ENCODE measurements around the gene KAZALD1. TPM values are rescaled to one million over a fixed set of nuclear protein-coding genes. Genes with fewer than 3 reads are reported as not detected.

Gene KAZALD1
- polyA plus RNA-seq, 3 donors = 10.1 to 13.6 (median 10.5) TPM

DNA sequence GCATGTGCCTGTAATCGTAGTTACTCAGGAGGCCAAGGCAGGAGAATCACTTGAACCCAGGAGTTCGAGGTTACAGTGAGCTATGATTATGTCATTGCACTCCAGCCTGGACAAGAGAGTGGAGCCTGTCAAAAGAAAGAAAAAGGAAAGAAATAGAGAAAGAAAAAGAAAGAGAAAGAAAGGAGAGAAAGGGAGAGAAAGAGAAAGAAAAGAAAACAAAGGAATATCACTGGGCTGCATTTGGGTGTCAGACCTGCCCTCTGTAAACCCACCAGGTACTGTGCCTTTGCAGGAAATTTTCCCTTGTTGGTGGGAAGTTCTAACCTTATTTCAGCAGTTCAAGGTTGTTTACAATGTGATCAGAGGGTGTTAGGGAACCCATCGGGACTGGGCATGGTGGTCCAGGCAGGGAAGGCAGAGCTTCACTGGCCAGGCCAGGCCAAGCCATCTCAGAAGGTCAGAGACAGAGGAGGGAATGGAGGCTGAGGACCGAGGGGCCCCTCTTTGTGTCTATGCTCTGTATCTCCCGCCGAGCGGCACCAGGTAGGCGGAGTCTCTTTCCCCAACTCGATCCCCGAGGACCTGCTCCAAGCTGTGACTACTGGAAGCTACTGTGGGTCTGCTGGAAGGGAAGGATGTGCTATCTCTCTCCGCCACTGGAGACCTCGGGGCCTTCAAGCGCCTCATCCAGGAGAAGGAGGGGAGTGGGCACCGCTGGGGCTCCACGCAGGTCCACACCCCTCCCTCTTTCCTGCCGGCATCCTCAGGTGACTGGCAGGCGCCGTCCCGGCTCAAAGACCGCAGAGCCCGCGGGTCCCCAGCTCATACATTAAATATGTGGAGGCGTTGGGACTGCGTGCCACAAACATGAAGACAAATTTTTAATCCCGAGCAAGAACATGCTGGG is 15.2 kb upstream of the KAZALD1 start:
- DNase-seq = no peak

- DNase-seq = no peak
Measured at GRCh38 chr10:101047268-101047667, 14.5 kb upstream of the KAZALD1 start.

- DNase-seq = no peak
Measured at GRCh38 chr10:101047961-101048892, 13.6 kb upstream of the KAZALD1 start.

- DNase-seq = no peak
Measured at GRCh38 chr10:101050208-101051069, 11.3 kb upstream of the KAZALD1 start.

DNA sequence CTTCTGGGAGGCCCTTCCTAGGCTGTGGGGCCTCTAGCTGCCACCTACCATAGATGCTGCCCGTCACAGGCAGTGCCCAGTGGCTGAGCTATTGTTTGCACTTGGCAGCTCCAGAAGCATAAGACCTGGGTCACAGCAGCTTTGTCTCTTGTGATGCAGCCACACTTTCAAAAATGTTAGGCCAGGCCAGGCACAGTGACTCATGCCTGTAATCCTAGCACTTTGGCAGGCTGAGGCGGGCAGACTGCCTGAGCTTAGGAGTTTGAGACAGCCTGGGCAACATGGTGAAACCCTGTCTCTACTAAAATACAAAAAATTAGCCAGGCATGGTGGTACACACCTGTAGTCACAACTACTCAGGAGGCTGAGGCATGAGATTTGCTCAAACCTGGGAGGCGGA is 9.5 kb upstream of the KAZALD1 start:
- no peak for DNase-seq

DNA sequence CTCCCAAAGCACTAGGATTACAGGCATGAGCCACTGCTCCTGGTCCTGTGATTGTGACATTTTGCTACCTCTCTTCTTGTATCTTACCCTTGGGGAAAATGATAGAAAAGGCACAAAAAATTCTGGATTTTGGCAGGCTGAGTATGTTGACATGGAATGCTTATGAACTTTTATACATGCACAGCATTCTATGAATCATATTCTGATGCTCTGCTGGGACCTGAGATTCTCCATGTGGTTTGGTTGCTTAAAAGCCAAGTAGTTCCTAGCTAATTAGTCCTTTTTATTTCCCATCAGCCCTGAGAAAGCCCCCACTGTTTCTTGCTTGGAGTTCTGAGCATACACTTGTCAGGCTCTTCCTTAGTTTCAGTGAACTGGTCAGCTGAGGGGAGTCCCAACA is 8.3 kb upstream of the KAZALD1 start:
- DNase-seq = no peak

DNA sequence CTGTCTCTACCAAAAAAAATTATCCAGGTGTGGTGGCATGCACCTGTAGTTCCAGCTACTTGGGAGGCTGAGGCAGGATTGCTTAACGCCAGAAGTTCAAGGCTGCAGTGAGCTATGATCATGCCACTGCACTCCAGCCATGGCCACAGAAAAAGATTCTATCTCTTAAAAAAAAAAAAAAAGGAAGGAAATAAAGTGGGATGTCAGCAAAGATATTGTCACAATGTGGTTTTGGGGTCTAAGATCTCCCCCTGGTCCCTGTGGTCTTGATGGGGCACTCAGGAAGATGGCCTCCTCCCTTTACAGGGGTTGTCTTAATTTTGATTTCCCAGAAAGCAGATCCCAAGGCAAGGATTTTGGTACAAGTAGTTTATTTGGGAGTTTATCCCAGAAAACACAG is 7.4 kb upstream of the KAZALD1 start:
- DNase-seq = no peak

DNA sequence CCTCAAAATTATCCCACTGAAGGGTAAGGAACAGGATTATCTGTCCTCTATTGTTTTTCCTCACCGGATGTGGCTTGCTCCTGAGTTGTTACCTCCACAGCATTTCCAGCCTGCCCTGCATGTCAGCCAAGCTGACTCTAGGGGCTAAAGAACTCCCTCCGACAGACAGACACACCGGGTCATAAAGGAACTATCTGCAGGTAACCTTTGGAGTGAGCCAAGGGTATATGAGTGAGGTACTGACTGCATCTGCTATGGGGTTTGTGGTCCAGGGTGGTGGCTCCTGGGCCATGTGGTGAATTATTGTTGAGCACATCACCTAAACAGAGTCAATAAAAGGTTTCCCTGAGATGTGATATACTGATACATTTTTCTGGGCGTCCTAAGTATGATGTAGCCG is 6.9 kb upstream of the KAZALD1 start:
- no peak for DNase-seq

DNA sequence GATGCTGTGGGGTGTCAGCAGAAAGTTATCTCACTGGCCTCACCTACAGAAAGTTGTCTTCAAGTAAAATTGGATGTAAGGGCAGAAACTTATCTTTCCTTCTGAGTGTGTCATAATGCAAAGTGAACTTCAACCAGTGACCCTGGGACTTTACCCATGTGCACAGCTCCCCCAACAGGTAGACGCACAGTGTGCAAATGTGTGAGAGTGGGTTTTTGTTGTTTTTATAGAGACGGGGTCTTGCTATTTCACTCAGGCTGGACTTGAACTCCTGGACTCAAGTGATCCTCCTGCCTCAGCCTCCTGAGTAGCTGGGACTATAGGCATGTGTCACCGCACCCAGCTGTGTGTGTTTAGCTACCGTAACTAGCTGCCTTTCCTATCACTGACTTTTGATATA is 6.4 kb upstream of the KAZALD1 start:
- no peak for DNase-seq

GRCh38 chr10:101056365-101057151 is 5.2 kb upstream of the KAZALD1 start:
- no peak for DNase-seq

DNA sequence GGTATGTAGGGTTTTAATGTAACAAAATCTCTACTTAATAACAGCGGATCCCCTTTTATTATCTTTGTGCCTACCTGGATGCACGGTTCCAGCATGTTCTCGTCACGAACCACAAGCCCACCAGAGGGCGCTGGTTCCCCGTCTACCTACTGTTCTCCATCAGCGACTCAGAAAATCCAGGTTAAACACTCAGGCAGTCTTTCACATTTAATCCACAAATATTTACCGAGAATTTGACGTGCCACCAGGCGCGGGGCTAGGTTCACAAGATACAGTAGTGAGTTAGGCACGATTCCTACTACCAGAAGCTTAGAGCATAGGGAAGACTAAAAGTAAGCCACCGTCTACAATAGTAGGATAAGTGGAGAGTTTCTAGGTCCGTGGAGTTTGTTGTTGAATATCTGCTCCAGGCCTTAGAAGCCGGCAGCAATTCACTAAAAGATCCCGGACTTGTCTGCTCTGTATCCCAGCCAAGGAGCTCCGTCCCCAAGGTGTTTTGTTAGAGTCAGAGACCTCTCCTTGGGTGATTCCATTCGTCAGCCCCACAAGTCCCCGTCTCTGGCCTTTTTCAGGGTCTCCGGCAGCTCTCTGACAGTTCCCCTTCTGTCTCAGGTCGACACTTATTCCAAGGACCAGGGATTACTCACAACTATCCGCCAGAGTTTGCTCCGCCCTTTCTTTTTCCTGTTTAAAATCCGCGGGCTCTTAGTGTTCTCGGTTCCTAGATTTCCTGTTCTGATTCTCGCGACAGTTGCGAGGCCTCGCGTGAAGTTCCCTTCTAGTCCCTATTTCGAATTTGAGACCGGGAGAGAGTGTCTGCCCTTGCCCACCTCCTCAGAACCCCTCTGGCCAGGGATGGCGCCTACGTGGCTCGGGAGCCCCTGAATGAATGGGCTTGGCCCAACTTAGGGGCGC is 1.5 kb upstream of the KAZALD1 start:
- DNase-seq = peak; percentile 94

DNA sequence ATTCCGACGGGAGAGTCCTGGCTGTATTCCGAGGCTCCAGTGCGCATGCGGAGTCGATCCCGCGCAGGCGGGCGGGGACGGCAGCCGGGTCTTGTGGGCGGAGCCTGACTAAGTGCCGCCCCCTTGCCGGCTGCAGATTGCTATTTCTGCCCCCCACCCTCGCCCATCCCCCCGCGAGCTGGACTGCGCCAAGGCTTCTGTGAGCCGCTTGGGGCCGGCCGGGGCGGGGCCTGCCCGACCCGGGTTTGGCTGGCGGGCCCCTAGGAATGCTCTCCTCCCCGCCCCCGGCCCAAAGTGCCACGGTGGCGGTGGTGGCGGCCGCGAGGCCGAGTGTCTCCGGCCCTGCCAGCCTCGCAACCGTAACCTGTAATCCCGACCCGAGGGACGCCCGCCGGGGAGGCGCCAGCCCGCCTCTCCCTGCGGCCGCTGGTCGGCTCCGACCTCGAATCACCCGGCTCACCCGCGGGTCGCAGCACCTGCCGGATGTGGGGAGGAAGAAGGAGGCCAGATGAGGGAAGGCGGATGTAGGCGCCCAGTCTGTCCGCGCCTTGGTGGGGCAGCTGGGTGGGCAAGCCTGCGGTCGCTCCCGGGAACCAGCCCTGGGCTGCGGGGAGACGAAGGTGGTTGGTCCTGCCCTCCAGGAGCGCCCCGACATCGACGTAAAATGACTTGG is 702 bp upstream of the KAZALD1 start:
- DNase-seq = peak; percentile 93

DNA sequence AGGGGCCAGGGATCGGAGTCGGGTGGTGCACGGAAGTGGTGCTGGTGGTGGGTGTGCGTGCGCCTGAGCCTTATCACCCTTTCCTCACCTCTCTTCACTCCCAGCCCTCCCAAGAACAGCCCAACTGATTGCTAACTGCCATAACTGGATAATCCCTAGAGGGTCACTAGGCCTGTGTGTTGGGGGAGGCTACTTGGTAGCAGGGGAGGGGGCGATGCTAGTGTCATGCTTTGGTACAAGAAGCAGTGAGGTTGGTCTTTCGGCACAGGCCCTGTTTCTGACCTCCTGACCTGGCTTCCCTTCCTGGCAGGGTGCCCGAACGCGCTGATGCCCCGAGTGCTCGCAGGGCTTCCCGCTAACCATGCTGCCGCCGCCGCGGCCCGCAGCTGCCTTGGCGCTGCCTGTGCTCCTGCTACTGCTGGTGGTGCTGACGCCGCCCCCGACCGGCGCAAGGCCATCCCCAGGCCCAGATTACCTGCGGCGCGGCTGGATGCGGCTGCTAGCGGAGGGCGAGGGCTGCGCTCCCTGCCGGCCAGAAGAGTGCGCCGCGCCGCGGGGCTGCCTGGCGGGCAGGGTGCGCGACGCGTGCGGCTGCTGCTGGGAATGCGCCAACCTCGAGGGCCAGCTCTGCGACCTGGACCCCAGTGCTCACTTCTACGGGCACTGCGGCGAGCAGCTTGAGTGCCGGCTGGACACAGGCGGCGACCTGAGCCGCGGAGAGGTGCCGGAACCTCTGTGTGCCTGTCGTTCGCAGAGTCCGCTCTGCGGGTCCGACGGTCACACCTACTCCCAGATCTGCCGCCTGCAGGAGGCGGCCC is 652 bp downstream of the KAZALD1 start:
- peak; percentile 74 for DNase-seq

GRCh38 chr10:101063050-101063525 is 1.3 kb downstream of the KAZALD1 start:
- no peak for DNase-seq

DNA sequence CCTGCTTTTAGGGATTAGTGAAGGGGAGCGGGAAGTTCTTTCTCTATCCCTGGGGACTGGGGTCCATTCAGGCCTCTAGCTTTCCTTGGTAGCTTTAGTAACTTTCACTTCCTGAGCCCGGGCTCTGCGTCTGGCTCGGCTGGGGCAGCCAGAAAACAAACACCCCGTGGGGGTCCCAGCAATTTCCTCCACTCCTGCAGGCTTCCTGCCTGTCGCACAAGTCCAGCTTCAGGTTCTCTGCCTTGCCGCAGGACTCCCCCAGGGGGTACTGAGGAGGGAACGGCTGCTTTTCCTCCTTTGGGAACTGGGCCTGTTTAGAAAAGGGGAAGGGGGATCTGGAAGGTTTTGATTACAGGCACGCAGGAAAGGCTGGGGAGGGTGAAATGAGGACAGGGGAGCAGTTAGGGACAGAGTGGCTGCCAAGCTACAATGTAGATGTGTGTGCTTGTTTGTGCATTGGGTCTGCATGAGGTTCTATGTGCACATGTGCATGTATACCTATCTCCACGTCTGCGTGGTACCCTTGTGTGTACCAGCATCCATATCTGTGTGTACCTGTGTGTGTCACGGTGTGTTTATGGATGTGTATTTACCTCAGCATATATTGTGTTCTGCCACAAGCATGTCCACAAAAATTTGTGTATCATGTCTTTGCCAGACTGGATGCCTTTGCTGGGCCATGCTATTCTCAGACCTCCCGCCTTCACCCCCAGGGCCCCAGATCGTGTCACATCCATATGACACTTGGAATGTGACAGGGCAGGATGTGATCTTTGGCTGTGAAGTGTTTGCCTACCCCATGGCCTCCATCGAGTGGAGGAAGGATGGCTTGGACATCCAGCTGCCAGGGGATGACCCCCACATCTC is 2.0 kb downstream of the KAZALD1 start:
- DNase-seq = no peak

GRCh38 chr10:101064415-101065030 is 2.7 kb downstream of the KAZALD1 start:
- DNase-seq = no peak

Measured in renal pelvis (tissue), 4 donors.